ENCODE results near the gene USP28.

USP28 gene

GRCh38 chr11:113876798-113877669 lies 1.7 kb upstream of the USP28 start:
- DNase-seq (ENCODE audit: low read depth in 3 of 3) = no peak

GRCh38 chr11:113876074-113876797 lies 864 bp upstream of the USP28 start:
- DNase-seq (ENCODE audit: low read depth in 3 of 3) = no peak

- DNase-seq (ENCODE audit: low read depth in 3 of 3) = peak in 1 of 3 experiments; percentile 13
Observed at GRCh38 chr11:113874581-113875233, 665 bp downstream of the USP28 start.

GRCh38 chr11:113874096-113874495 lies 1.3 kb downstream of the USP28 start:
- DNase-seq (ENCODE audit: low read depth in 3 of 3) = no peak

- DNase-seq (ENCODE audit: low read depth in 3 of 3) = no peak
Observed at GRCh38 chr11:113873236-113873626, 2.1 kb downstream of the USP28 start.

- no peak for DNase-seq (ENCODE audit: low read depth in 3 of 3)
Observed at GRCh38 chr11:113871336-113871735, 4.0 kb downstream of the USP28 start.

- no peak for DNase-seq (ENCODE audit: low read depth in 3 of 3)
Observed at GRCh38 chr11:113867843-113868503, 7.4 kb downstream of the USP28 start.

- no peak for DNase-seq (ENCODE audit: low read depth in 3 of 3)
Observed at GRCh38 chr11:113865873-113866272, 9.5 kb downstream of the USP28 start.

GRCh38 chr11:113864410-113864809 lies 11.0 kb downstream of the USP28 start:
- no peak for DNase-seq (ENCODE audit: low read depth in 3 of 3)

GRCh38 chr11:113862435-113862834 lies 12.9 kb downstream of the USP28 start:
- no peak for DNase-seq (ENCODE audit: low read depth in 3 of 3)

- no peak for DNase-seq (ENCODE audit: low read depth in 3 of 3)
Observed at GRCh38 chr11:113859665-113860064, 15.7 kb downstream of the USP28 start.

- no peak for DNase-seq (ENCODE audit: low read depth in 3 of 3)
Observed at GRCh38 chr11:113856966-113857759, 18.2 kb downstream of the USP28 start.

GRCh38 chr11:113855803-113856202 lies 19.6 kb downstream of the USP28 start:
- DNase-seq (ENCODE audit: low read depth in 3 of 3) = no peak

- DNase-seq (ENCODE audit: low read depth in 3 of 3) = no peak
Observed at GRCh38 chr11:113850188-113850587, 25.2 kb downstream of the USP28 start.

- no peak for DNase-seq (ENCODE audit: low read depth in 3 of 3)
Observed at GRCh38 chr11:113849713-113850112, 25.7 kb downstream of the USP28 start.

GRCh38 chr11:113847580-113847979 lies 27.8 kb downstream of the USP28 start:
- DNase-seq (ENCODE audit: low read depth in 3 of 3) = no peak

GRCh38 chr11:113847111-113847510 lies 28.3 kb downstream of the USP28 start:
- DNase-seq (ENCODE audit: low read depth in 3 of 3) = no peak

GRCh38 chr11:113841691-113842090 lies 33.7 kb downstream of the USP28 start:
- no peak for DNase-seq (ENCODE audit: low read depth in 3 of 3)

GRCh38 chr11:113840932-113841664 lies 34.3 kb downstream of the USP28 start:
- no peak for DNase-seq (ENCODE audit: low read depth in 3 of 3)

- no peak for DNase-seq (ENCODE audit: low read depth in 3 of 3)
Observed at GRCh38 chr11:113839842-113840241, 35.5 kb downstream of the USP28 start.
